Chondrocyte (in vitro differentiated cells): ENCODE results near the gene RMI2. TPM values are rescaled to one million over a fixed set of nuclear protein-coding genes. Genes with fewer than 3 reads are reported as not detected.
"Not testable (repeated sequence)": the region's sequence is repeated elsewhere in the genome, so short reads cannot be mapped to it uniquely, and the experiment has no call there.

ENCODE experiments used
- DNase-seq: peaks from one replicate; pipeline ENCODE4 v3.0.0; 2021; ENCODE audit warnings: mixed read lengths, low spot score
- H3K27ac Mint-ChIP-seq: one replicate; pipeline ENCODE4 v1.8.0; 2021; ENCODE audit warnings: mild to moderate bottlenecking, moderate library complexity, mixed read lengths; ENCODE audit not compliant: unreplicated experiment
- H3K27me3 Mint-ChIP-seq: 2 replicates; pipeline ENCODE4 v1.8.0; 2021; ENCODE audit warnings: low read depth, mixed read lengths
- H3K36me3 Mint-ChIP-seq: 2 replicates; pipeline ENCODE4 v1.8.0; 2021; ENCODE audit warnings: low read depth, mixed read lengths
- H3K4me1 Mint-ChIP-seq: 2 replicates; pipeline ENCODE4 v1.8.0; 2021; ENCODE audit warnings: low read depth, mild to moderate bottlenecking, mixed read lengths
- H3K4me3 Mint-ChIP-seq: one replicate; pipeline ENCODE4 v1.8.0; 2021; ENCODE audit warnings: mild to moderate bottlenecking, moderate library complexity, mixed read lengths; ENCODE audit not compliant: unreplicated experiment
- H3K9me3 Mint-ChIP-seq: 2 replicates; pipeline ENCODE4 v1.8.0; 2021; ENCODE audit warnings: low read depth, mixed read lengths
- total RNA-seq: library from RNA; stranded (reverse); gene quantifications from 3 replicates; pipeline ENCODE4 v1.2.1, GENCODE V29; 2021
- TF ChIP-seq, protein P1 (sequence below): fragments of 200-600 bp; sonication (generic); IDR thresholded peaks from 2 replicates; pipeline ENCODE4 v1.5.0; 2021; ENCODE audit warnings: antibody characterized with exemption, mild to moderate bottlenecking, moderate library complexity

RMI2 gene
- total RNA-seq, 1 donor from 2014 or later = 1.6 TPM

DNA sequence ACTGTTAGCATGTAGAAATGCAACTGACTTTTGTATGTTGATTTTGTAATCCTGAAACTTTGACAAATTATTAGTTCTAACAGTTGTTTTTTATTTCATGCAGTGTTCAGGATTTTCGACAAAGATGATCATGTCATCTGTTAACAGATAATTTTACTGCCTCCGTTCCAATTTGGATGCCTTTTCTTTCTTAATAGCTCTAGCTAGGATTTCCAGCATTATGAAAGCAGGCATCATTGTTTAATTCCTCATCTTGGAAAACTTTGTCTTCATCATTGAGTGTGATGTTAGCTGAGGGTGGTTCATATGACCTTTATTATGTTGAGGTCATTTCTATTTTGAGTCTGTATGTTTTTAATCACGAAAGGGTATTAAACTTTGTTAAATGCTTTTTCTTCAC lies 31.9 kb downstream of the RMI2 start:
- H3K4me1 Mint-ChIP-seq = no peaks in the 10 kb centered on the region
- DNase-seq = no peak
- no peak overlapping the region for H3K27ac Mint-ChIP-seq
- no peaks in the 10 kb centered on the region for H3K27me3 Mint-ChIP-seq
- peaks cover 12% of the 10 kb centered on the region for H3K9me3 Mint-ChIP-seq
- H3K36me3 Mint-ChIP-seq = peaks cover 4% of the 10 kb centered on the region
- TF ChIP-seq, protein P1, sequence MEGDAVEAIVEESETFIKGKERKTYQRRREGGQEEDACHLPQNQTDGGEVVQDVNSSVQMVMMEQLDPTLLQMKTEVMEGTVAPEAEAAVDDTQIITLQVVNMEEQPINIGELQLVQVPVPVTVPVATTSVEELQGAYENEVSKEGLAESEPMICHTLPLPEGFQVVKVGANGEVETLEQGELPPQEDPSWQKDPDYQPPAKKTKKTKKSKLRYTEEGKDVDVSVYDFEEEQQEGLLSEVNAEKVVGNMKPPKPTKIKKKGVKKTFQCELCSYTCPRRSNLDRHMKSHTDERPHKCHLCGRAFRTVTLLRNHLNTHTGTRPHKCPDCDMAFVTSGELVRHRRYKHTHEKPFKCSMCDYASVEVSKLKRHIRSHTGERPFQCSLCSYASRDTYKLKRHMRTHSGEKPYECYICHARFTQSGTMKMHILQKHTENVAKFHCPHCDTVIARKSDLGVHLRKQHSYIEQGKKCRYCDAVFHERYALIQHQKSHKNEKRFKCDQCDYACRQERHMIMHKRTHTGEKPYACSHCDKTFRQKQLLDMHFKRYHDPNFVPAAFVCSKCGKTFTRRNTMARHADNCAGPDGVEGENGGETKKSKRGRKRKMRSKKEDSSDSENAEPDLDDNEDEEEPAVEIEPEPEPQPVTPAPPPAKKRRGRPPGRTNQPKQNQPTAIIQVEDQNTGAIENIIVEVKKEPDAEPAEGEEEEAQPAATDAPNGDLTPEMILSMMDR = no peak
- H3K4me3 Mint-ChIP-seq = no peak overlapping the region

DNA sequence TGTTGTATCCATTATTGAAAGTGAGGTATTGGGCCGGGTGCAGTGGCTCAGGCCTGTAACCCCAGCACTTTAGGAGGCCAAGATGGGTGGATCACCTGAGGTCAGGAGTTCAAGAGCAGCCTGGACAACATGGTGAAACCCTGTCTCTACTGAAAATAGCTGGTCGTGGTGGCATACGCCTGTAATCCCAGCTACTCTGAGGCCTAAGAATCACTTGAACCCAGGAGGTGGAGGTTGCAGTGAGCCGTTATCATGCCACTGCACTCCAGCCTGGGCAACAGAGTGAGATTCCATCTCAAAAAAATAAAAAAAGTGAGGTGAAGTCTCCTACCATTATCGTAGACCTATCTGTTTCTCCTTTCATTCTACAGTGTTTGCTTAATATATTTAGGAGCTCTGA lies 33.7 kb downstream of the RMI2 start:
- H3K27me3 Mint-ChIP-seq, H3K4me1 Mint-ChIP-seq, H3K36me3 Mint-ChIP-seq, H3K27ac Mint-ChIP-seq, H3K4me3 Mint-ChIP-seq, DNase-seq: not testable (repeated sequence)
- peaks cover 12% of the 10 kb centered on the region for H3K9me3 Mint-ChIP-seq

DNA sequence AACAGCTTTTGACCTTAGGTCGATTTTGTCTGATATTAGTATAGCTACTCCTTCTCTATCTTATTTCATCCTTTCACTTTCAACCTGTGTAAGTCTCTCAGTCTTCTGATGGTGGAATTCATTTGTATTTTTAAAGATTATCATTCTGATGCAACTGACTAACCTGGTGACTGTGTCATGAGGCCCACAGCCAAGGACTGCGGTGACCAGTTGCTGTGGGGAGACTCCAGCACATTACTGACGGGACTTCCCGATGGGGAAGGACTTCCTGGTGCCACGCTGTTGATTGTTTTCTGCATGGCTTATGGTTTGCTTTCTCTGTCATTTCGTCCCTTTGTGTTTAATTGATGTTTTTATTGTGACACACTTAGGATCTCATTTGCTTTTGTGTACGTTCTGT lies 34.2 kb downstream of the RMI2 start:
- no peak for DNase-seq
- Mint-ChIP-seq H3K4me3 (no peak overlapping the region), H3K27me3 (no peaks in the 10 kb centered on the region), H3K4me1 (no peaks in the 10 kb centered on the region), H3K9me3 (peaks cover 12% of the 10 kb centered on the region), H3K36me3 (peaks cover 4% of the 10 kb centered on the region), H3K27ac (no peak overlapping the region)
- TF ChIP-seq, protein P1 = no peak

DNA sequence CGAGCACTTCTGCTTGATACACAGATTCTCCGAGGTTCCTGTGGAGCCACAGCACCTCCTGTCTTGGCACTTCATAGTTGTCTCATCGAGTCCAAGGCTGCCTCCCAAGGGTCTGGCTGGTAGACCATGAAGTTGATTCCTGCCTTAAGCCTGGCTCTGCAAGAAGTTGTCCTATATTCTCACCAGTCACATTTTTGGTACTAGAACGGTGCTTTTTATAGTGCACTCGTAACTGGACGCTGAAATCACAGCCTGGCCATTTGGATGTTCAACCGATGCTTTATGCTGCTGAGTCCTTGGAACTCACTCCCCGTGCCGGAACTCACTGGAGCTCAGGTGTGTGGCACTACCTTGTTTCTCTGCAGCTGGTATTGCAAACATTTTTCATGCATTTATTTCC lies 35.6 kb downstream of the RMI2 start:
- H3K27me3 Mint-ChIP-seq = no peaks in the 10 kb centered on the region

DNA sequence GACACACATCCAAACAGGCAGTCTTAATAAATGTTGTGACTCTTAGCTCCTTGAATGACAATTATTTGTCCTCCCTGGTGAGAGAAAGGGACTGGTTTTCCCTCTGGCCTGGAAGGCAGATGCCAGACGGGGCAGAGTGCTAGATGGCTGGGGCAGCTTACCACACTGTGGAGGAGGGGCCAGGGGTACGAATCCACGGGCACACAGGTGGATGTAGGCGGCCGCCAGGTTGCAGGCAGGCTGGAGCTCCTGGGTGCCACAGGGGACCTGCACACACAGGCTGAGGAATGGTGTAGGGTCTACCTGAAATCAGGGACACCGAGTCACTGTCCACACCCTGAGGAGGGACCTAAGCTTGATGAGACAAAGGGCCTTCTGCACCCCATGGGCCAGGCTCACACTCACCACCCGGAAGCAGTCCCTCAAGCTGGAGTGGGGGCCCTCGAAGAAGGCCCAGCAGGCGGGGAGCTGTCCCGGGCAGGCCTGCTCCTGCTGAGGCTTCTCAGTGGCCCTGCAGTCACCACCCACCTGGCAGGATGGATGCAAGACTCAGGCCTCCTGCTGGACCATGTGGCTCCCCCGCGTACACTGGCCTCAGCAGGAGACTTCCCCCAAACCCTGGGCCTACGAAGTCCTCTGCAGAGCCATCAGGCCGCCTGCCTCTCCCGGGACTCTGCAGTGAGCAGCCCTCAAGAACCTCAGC lies 38.4 kb downstream of the RMI2 start:
- Mint-ChIP-seq H3K27ac (no peak overlapping the region), H3K27me3 (peaks cover 7% of the 10 kb centered on the region), H3K4me1 (no peaks in the 10 kb centered on the region), H3K4me3 (no peak overlapping the region), H3K9me3 (peaks cover 2% of the 10 kb centered on the region), H3K36me3 (peaks cover 2% of the 10 kb centered on the region)
- DNase-seq = peak; percentile 72
- TF ChIP-seq, protein P1 = no peak

More for the DNA sequence above, 35.6 kb downstream of the RMI2 start:
- DNase-seq = no peak
- TF ChIP-seq, protein P1 = no peak
- Mint-ChIP-seq H3K9me3 (peaks cover 12% of the 10 kb centered on the region), H3K36me3 (peaks cover 4% of the 10 kb centered on the region), H3K4me3 (no peak overlapping the region), H3K4me1 (no peaks in the 10 kb centered on the region), H3K27ac (no peak overlapping the region)
